Measurements from ENCODE around the gene TBC1D22B.
A peak's percentile ranks its signal among the peaks of the same experiment; 100 is the strongest.

The TBC1D22B gene

GRCh38 chr6:37239950-37240713 lies 17.4 kb upstream of the TBC1D22B start:
- peak; percentile 9 for DNase-seq (ENCODE audit: low read depth)

- no peak for DNase-seq (ENCODE audit: low read depth)
Observed at GRCh38 chr6:37241131-37241530, 16.4 kb upstream of the TBC1D22B start.

GRCh38 chr6:37241775-37242428 lies 15.7 kb upstream of the TBC1D22B start:
- DNase-seq (ENCODE audit: low read depth) = no peak

GRCh38 chr6:37242429-37243052 lies 15.0 kb upstream of the TBC1D22B start:
- no peak for DNase-seq (ENCODE audit: low read depth)

- DNase-seq (ENCODE audit: low read depth) = no peak
Observed at GRCh38 chr6:37243131-37243815, 14.3 kb upstream of the TBC1D22B start.

GRCh38 chr6:37243816-37244370 lies 13.7 kb upstream of the TBC1D22B start:
- no peak for DNase-seq (ENCODE audit: low read depth)

GRCh38 chr6:37244430-37245310 lies 12.9 kb upstream of the TBC1D22B start:
- no peak for DNase-seq (ENCODE audit: low read depth)

- no peak for DNase-seq (ENCODE audit: low read depth)
Observed at GRCh38 chr6:37251211-37251780, 6.3 kb upstream of the TBC1D22B start.

- DNase-seq (ENCODE audit: low read depth) = no peak
Observed at GRCh38 chr6:37253486-37254007, 4.0 kb upstream of the TBC1D22B start.

- DNase-seq (ENCODE audit: low read depth) = no peak
Observed at GRCh38 chr6:37254881-37255280, 2.7 kb upstream of the TBC1D22B start.

- DNase-seq (ENCODE audit: low read depth) = no peak
Observed at GRCh38 chr6:37256692-37257319, 766 bp upstream of the TBC1D22B start.

GRCh38 chr6:37257320-37257633 lies 295 bp upstream of the TBC1D22B start:
- DNase-seq (ENCODE audit: low read depth) = no peak

GRCh38 chr6:37258405-37259105 lies 983 bp downstream of the TBC1D22B start:
- no peak for DNase-seq (ENCODE audit: low read depth)

- DNase-seq (ENCODE audit: low read depth) = no peak
Observed at GRCh38 chr6:37259191-37259590, 1.6 kb downstream of the TBC1D22B start.

GRCh38 chr6:37260040-37260439 lies 2.5 kb downstream of the TBC1D22B start:
- DNase-seq (ENCODE audit: low read depth) = no peak

GRCh38 chr6:37260444-37260843 lies 2.9 kb downstream of the TBC1D22B start:
- no peak for DNase-seq (ENCODE audit: low read depth)

- DNase-seq (ENCODE audit: low read depth) = no peak
Observed at GRCh38 chr6:37261198-37261597, 3.6 kb downstream of the TBC1D22B start.

GRCh38 chr6:37262446-37263026 lies 5.0 kb downstream of the TBC1D22B start:
- DNase-seq (ENCODE audit: low read depth) = no peak

- no peak for DNase-seq (ENCODE audit: low read depth)
Observed at GRCh38 chr6:37265001-37265400, 7.4 kb downstream of the TBC1D22B start.
